ENCODE measurements around the gene NMNAT3.

The NMNAT3 gene

DNA sequence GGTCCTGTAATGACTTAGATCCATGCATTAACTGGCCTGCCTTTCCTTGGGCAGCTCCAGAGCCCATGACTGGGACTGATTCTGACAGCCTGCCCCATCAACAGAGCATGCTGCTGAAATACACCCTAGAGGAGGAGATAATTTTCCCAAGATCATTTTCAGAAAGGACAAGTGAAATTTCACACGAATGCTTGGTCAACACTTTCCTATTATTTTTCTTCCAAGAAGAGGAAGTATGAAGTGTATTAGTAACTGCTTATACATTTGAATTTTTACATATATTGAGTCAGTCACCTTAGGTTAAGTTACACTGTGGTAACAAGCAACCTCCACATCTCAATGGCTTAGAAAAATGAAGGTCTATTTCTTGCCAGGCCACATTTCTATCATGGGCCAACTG lies 9.7 kb upstream of the NMNAT3 start:
- no peaks in the 10 kb centered on the region for H3K4me1 ChIP-seq (ENCODE audit: insufficient read depth, low read length, poor library complexity, severe bottlenecking)
- H3K4me3 ChIP-seq (ENCODE audit: low read length, poor library complexity, severe bottlenecking): no peak overlapping the region

DNA sequence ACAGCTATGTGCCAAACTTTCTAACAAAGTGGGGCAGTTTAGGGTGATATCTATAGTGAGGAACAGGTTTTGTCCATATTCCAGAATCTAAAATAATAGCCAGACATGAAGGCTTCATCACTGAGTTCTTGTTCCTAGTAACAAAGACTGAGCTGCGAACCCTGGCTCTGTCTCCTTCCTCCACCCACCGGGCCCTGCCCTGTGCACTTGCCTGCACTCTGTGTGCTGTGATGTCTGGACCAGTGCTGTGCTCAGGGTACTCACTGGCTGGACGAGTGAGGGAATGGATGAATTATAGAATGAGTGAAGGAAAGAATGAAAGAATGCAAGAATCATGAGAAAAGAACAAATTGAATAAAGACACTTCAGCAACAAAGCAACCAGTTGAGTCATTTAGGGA lies 8.9 kb upstream of the NMNAT3 start:
- H3K9ac ChIP-seq (ENCODE audit: low read depth, low read length, poor library complexity, severe bottlenecking): no peak overlapping the region
- H3K27me3 ChIP-seq (ENCODE audit: insufficient read depth, low read length, poor library complexity, severe bottlenecking): no peaks in the 10 kb centered on the region
- no peak overlapping the region for H3K4me2 ChIP-seq (ENCODE audit: low read depth, low read length, poor library complexity, severe bottlenecking)
- TF ChIP-seq, protein P1, sequence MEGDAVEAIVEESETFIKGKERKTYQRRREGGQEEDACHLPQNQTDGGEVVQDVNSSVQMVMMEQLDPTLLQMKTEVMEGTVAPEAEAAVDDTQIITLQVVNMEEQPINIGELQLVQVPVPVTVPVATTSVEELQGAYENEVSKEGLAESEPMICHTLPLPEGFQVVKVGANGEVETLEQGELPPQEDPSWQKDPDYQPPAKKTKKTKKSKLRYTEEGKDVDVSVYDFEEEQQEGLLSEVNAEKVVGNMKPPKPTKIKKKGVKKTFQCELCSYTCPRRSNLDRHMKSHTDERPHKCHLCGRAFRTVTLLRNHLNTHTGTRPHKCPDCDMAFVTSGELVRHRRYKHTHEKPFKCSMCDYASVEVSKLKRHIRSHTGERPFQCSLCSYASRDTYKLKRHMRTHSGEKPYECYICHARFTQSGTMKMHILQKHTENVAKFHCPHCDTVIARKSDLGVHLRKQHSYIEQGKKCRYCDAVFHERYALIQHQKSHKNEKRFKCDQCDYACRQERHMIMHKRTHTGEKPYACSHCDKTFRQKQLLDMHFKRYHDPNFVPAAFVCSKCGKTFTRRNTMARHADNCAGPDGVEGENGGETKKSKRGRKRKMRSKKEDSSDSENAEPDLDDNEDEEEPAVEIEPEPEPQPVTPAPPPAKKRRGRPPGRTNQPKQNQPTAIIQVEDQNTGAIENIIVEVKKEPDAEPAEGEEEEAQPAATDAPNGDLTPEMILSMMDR (conservative IDR thresholded peaks at IDR 0.05; ENCODE audit: low read length): no peak
- TF ChIP-seq EZH2phosphoT487 (IDR thresholded peaks at IDR 0.05; ENCODE audit: borderline replicate concordance): no peak
- H4K20me1 ChIP-seq (ENCODE audit: insufficient read depth, low read length, poor library complexity, severe bottlenecking): no peaks in the 10 kb centered on the region
- H2AFZ ChIP-seq (ENCODE audit: low read length): no peak overlapping the region
- no peaks in the 10 kb centered on the region for H3K9me2 ChIP-seq (replicated peaks; ENCODE audit: low read depth, low read length)
- H3F3A ChIP-seq (ENCODE audit: low read depth): no peaks in the 10 kb centered on the region
- H3K36me3 ChIP-seq (ENCODE audit: insufficient read depth, low read length): no peaks in the 10 kb centered on the region
- H3K9me3 ChIP-seq (ENCODE audit: insufficient read depth, low read depth, low read length): no peaks in the 10 kb centered on the region
- H3K79me2 ChIP-seq (ENCODE audit: insufficient read depth, low read length): no peaks in the 10 kb centered on the region
- no peaks in the 10 kb centered on the region for H3K4me1 ChIP-seq (ENCODE audit: insufficient read depth, low read length, poor library complexity, severe bottlenecking)
- no peak overlapping the region for H3K4me3 ChIP-seq (ENCODE audit: low read length, poor library complexity, severe bottlenecking)

More for the DNA sequence above, 9.7 kb upstream of the NMNAT3 start:
- no peaks in the 10 kb centered on the region for H3K36me3 ChIP-seq (ENCODE audit: insufficient read depth, low read length)
- no peaks in the 10 kb centered on the region for H3K9me2 ChIP-seq (replicated peaks; ENCODE audit: low read depth, low read length)
- H4K20me1 ChIP-seq (ENCODE audit: insufficient read depth, low read length, poor library complexity, severe bottlenecking): no peaks in the 10 kb centered on the region
- no peak overlapping the region for H2AFZ ChIP-seq (ENCODE audit: low read length)
- no peak overlapping the region for H3K4me2 ChIP-seq (ENCODE audit: low read depth, low read length, poor library complexity, severe bottlenecking)
- no peaks in the 10 kb centered on the region for H3K79me2 ChIP-seq (ENCODE audit: insufficient read depth, low read length)
- TF ChIP-seq EZH2phosphoT487 (IDR thresholded peaks at IDR 0.05; ENCODE audit: borderline replicate concordance): no peak
- TF ChIP-seq, protein P1 (conservative IDR thresholded peaks at IDR 0.05; ENCODE audit: low read length): no peak
- H3F3A ChIP-seq (ENCODE audit: low read depth): no peaks in the 10 kb centered on the region
- H3K9me3 ChIP-seq (ENCODE audit: insufficient read depth, low read depth, low read length): no peaks in the 10 kb centered on the region
- H3K27me3 ChIP-seq (ENCODE audit: insufficient read depth, low read length, poor library complexity, severe bottlenecking): no peaks in the 10 kb centered on the region
- H3K9ac ChIP-seq (ENCODE audit: low read depth, low read length, poor library complexity, severe bottlenecking): no peak overlapping the region

DNA sequence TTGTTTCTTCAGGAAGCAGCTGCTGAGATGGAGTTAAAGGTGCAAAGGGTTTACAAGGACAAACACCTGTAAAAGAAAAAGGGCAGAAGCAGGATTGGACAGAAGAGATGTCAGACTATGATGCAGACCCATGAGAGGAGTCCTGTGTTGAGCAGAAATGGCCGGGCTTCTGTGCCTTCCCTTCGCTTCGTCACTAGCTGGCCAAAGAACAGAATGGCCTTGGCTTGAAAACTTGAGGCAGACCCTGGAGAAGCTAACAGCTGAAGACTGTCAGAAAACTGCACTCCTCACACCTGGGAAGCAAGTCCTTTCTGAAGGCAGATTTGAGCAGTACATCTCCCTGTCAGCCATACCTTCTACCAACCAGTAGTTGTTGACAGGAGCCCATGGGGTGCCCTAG lies 8.4 kb upstream of the NMNAT3 start:
- H2AFZ ChIP-seq (ENCODE audit: low read length): no peak overlapping the region
- H3K9ac ChIP-seq (ENCODE audit: low read depth, low read length, poor library complexity, severe bottlenecking): no peak overlapping the region
- H3K9me2 ChIP-seq (replicated peaks; ENCODE audit: low read depth, low read length): no peaks in the 10 kb centered on the region
- no peak overlapping the region for H3K4me3 ChIP-seq (ENCODE audit: low read length, poor library complexity, severe bottlenecking)
- H3F3A ChIP-seq (ENCODE audit: low read depth): no peaks in the 10 kb centered on the region
- no peaks in the 10 kb centered on the region for H3K4me1 ChIP-seq (ENCODE audit: insufficient read depth, low read length, poor library complexity, severe bottlenecking)
- no peaks in the 10 kb centered on the region for H4K20me1 ChIP-seq (ENCODE audit: insufficient read depth, low read length, poor library complexity, severe bottlenecking)
- H3K36me3 ChIP-seq (ENCODE audit: insufficient read depth, low read length): no peaks in the 10 kb centered on the region
- H3K4me2 ChIP-seq (ENCODE audit: low read depth, low read length, poor library complexity, severe bottlenecking): no peak overlapping the region
- no peak for TF ChIP-seq EZH2phosphoT487 (IDR thresholded peaks at IDR 0.05; ENCODE audit: borderline replicate concordance)
- TF ChIP-seq, protein P1 (conservative IDR thresholded peaks at IDR 0.05; ENCODE audit: low read length): no peak
- no peaks in the 10 kb centered on the region for H3K27me3 ChIP-seq (ENCODE audit: insufficient read depth, low read length, poor library complexity, severe bottlenecking)
- no peaks in the 10 kb centered on the region for H3K79me2 ChIP-seq (ENCODE audit: insufficient read depth, low read length)
- no peaks in the 10 kb centered on the region for H3K9me3 ChIP-seq (ENCODE audit: insufficient read depth, low read depth, low read length)

All from Loucy (cell line).